Panc1 (cell line): ENCODE results near the gene BAHCC1. TPM values are rescaled to one million over a fixed set of nuclear protein-coding genes. Genes with fewer than 3 reads are reported as not detected.

Source experiments
- ATAC-seq: fragments of 200-7000 bp; cut with Tn5 transposase; 2 replicates; pipeline ENCODE4 v1.9.1; 2020; ENCODE audit warnings: mild to moderate bottlenecking, moderate library complexity
- BruUV-seq: library from RNA; stranded (reverse); fragments of 400-500 nt; replicated peaks from 2 replicates; lab custom pipeline; 2021; lab: Mats Ljungman, UMichigan
- CTCF ChIA-PET: fragments of 300-600 bp; sonication (Branson Sonifier 250); formaldehyde crosslinking; loops from one replicate; lab custom pipeline; 2022; ENCODE audit warnings: antibody characterized with exemption; lab: Charles Lee
- POLR2A ChIA-PET: fragments of 300-600 bp; sonication (Branson Sonifier 250); formaldehyde crosslinking; loops from one replicate; lab custom pipeline; 2022; ENCODE audit warnings: antibody characterized with exemption; lab: Charles Lee
- DNase-seq: peaks from one replicate; pipeline ENCODE4 v3.0.0-alpha.2; 2010; ENCODE audit warnings: low read depth, low spot score
- H3K27ac ChIP-seq: 2 replicates; pipeline ENCODE4 v1.5.1; 2011; ENCODE audit warnings: mild to moderate bottlenecking, low read length, inconsistent platforms
- H3K27me3 ChIP-seq: fragments of 200-500 bp; sonication (Bioruptor generic); 2 replicates; pipeline ENCODE4 v1.6.0; 2014; ENCODE audit warnings: low read length, inconsistent platforms; ENCODE audit not compliant: control insufficient read depth, insufficient read depth
- H3K36me3 ChIP-seq: fragments of 200-500 bp; sonication (Bioruptor generic); 2 replicates; pipeline ENCODE4 v1.5.1; 2014; ENCODE audit warnings: inconsistent platforms, mild to moderate bottlenecking, low read length, moderate library complexity; ENCODE audit not compliant: control insufficient read depth, insufficient read depth
- H3K4me1 ChIP-seq: 2 replicates; pipeline ENCODE4 v1.5.1; 2011; ENCODE audit warnings: inconsistent platforms, mild to moderate bottlenecking, low read length, moderate library complexity; ENCODE audit not compliant: control insufficient read depth, insufficient read depth
- H3K4me3 ChIP-seq, 2 experiments: 2 replicates each; pipeline ENCODE4 v1.5.1; 2011 to 2012; ENCODE audit warnings: low read depth in 2 of 2, low read length in 2 of 2, mild to moderate bottlenecking in 2 of 2, inconsistent platforms in 1 of 2, moderate library complexity in 1 of 2
- H3K9me3 ChIP-seq: fragments of 200-500 bp; sonication (Bioruptor generic); 2 replicates; pipeline ENCODE4 v1.5.1; 2014; ENCODE audit warnings: low read depth, mild to moderate bottlenecking, inconsistent platforms, low read length, moderate library complexity; ENCODE audit not compliant: control insufficient read depth, insufficient read depth
- POLR2AphosphoS5 ChIP-seq: IDR thresholded peaks from 2 replicates; pipeline ENCODE4 v1.6.1; 2012; ENCODE audit warnings: mild to moderate bottlenecking, low read depth, low read length, moderate library complexity
- SIN3A ChIP-seq: IDR thresholded peaks from 2 replicates; pipeline ENCODE4 v1.6.1; 2012; ENCODE audit warnings: low read depth, mild to moderate bottlenecking, low read length, moderate library complexity, borderline replicate concordance; ENCODE audit not compliant: insufficient read depth
- TCF7L2 ChIP-seq: IDR thresholded peaks from 2 replicates; pipeline ENCODE4 v1.6.1; 2011; ENCODE audit warnings: mild to moderate bottlenecking, low read depth, low read length, inconsistent platforms
- in situ Hi-C: cut with HindIII; loops from 2 replicates; pipeline ENCODE4 v1.10.0; 2016; ENCODE audit warnings: low sequenced_read_pairs, low pct_unique_long_range_greater_than_20kb
- intact Hi-C: fragments of 100-400 bp; cut with micrococcal nuclease; formaldehyde crosslinking; loops from one replicate; pipeline ENCODE4 v1.10.0; 2022; ENCODE audit not compliant: unreplicated experiment
- total RNA-seq: library from RNA; stranded (reverse); gene quantifications from one replicate; pipeline ENCODE4 v1.2.1, GENCODE V29; 2021; ENCODE audit not compliant: unreplicated experiment
- TF ChIP-seq, protein P1 (sequence below), 2 experiments: IDR thresholded peaks; 2 replicates each; pipeline ENCODE4 v1.6.1; 2011 to 2012; ENCODE audit warnings: low read depth in 2 of 2, control low read depth in 1 of 2, low read length in 1 of 2, mild to moderate bottlenecking in 1 of 2, moderate library complexity in 1 of 2; ENCODE audit not compliant: insufficient read depth in 1 of 2
- TF ChIP-seq, protein P2 (sequence below): fragments of 450-650 bp; IDR thresholded peaks from 2 replicates; pipeline ENCODE4 v1.5.1; 2017; ENCODE audit warnings: mild to moderate bottlenecking

BAHCC1 gene
- total RNA-seq, 1 experiment from 2014 or later = 77.4 TPM

- intact Hi-C loops (no loop called here), in situ Hi-C loops (no loop called here)
- no peak for ATAC-seq
- no peaks in the 10 kb centered on the region for H3K36me3 ChIP-seq
- peaks cover 4% of the 10 kb centered on the region for H3K4me1 ChIP-seq
- DNase-seq = no peak
- ChIA-PET POLR2A (no interaction called here), CTCF (no interaction called here)
- no peaks in the 10 kb centered on the region for H3K27me3 ChIP-seq
- no TSS peak for BruUV-seq
- H3K9me3 ChIP-seq = no peaks in the 10 kb centered on the region
- no peak for TF ChIP-seq POLR2AphosphoS5
- TF ChIP-seq SIN3A = no peak
- TF ChIP-seq TCF7L2 = no peak
- TF ChIP-seq, protein P1, sequence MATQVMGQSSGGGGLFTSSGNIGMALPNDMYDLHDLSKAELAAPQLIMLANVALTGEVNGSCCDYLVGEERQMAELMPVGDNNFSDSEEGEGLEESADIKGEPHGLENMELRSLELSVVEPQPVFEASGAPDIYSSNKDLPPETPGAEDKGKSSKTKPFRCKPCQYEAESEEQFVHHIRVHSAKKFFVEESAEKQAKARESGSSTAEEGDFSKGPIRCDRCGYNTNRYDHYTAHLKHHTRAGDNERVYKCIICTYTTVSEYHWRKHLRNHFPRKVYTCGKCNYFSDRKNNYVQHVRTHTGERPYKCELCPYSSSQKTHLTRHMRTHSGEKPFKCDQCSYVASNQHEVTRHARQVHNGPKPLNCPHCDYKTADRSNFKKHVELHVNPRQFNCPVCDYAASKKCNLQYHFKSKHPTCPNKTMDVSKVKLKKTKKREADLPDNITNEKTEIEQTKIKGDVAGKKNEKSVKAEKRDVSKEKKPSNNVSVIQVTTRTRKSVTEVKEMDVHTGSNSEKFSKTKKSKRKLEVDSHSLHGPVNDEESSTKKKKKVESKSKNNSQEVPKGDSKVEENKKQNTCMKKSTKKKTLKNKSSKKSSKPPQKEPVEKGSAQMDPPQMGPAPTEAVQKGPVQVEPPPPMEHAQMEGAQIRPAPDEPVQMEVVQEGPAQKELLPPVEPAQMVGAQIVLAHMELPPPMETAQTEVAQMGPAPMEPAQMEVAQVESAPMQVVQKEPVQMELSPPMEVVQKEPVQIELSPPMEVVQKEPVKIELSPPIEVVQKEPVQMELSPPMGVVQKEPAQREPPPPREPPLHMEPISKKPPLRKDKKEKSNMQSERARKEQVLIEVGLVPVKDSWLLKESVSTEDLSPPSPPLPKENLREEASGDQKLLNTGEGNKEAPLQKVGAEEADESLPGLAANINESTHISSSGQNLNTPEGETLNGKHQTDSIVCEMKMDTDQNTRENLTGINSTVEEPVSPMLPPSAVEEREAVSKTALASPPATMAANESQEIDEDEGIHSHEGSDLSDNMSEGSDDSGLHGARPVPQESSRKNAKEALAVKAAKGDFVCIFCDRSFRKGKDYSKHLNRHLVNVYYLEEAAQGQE (IDR thresholded peaks at IDR 0.05; ENCODE audit: insufficient read depth in 1 of 2, low read depth in 2 of 2, low read length in 1 of 2) = no peak
- TF ChIP-seq, protein P2, sequence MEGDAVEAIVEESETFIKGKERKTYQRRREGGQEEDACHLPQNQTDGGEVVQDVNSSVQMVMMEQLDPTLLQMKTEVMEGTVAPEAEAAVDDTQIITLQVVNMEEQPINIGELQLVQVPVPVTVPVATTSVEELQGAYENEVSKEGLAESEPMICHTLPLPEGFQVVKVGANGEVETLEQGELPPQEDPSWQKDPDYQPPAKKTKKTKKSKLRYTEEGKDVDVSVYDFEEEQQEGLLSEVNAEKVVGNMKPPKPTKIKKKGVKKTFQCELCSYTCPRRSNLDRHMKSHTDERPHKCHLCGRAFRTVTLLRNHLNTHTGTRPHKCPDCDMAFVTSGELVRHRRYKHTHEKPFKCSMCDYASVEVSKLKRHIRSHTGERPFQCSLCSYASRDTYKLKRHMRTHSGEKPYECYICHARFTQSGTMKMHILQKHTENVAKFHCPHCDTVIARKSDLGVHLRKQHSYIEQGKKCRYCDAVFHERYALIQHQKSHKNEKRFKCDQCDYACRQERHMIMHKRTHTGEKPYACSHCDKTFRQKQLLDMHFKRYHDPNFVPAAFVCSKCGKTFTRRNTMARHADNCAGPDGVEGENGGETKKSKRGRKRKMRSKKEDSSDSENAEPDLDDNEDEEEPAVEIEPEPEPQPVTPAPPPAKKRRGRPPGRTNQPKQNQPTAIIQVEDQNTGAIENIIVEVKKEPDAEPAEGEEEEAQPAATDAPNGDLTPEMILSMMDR = no peak
- H3K27ac ChIP-seq = no peak overlapping the region
- H3K4me3 ChIP-seq = no peak overlapping the region
These were observed 57.8 kb downstream of the BAHCC1 start for GRCh38 chr17:81453076-81453475.

DNA sequence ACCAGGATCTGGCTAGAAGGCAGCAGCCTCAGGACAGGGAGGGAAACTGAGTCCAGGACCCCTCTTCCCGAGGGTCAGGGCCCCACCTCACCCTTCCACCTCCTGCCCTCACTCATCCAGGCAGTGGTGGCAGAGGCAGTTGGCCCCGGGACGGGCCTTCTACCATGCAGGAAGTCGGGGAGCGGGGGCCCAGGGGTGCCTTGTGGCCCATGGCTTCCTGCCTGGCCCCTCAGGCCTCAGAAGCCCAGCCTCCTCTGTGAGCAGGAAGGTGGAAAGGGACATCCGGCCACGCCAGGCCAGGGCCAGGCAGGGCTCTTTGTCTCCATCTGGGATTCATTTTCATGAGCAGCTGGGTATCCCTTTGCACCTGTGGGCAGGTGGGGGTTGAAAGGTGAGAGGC is 58.5 kb downstream of the BAHCC1 start:
- TF ChIP-seq SIN3A = no peak
- no peak for TF ChIP-seq TCF7L2
- no peak for TF ChIP-seq POLR2AphosphoS5
- TF ChIP-seq, protein P2 = no peak
- TF ChIP-seq, protein P1 (IDR thresholded peaks at IDR 0.05; ENCODE audit: insufficient read depth in 1 of 2, low read depth in 2 of 2, low read length in 1 of 2) = no peak
- CTCF ChIA-PET = no interaction called here
- Histone ChIP-seq H3K27ac (no peak overlapping the region), H3K36me3 (no peaks in the 10 kb centered on the region), H3K27me3 (no peaks in the 10 kb centered on the region), H3K9me3 (no peaks in the 10 kb centered on the region), H3K4me3 (no peak overlapping the region), H3K4me1 (peaks cover 4% of the 10 kb centered on the region)
- intact Hi-C loops (no loop called here), in situ Hi-C loops (no loop called here)
- DNase-seq = no peak
- no TSS peak for BruUV-seq
- POLR2A ChIA-PET = interaction anchor here (0.5 kb wide), 1 partner anchor 251 kb away, joined by 3 read pairs; no protein-coding TSS in a partner anchor
- ATAC-seq = no peak
